LHCN-M2 (cell line): Measurements from ENCODE around the gene MDGA2. TPM values are rescaled to one million over a fixed set of nuclear protein-coding genes. Genes with fewer than 3 reads are reported as not detected.

Experiments
- DNase-seq: peaks from one replicate; pipeline ENCODE4 v3.0.0-alpha.2; 2012; ENCODE audit warnings: low read depth
- total RNA-seq: library from RNA; depleted of rRNA; stranded (reverse); fragments of >200 nt; gene quantifications from 2 replicates; pipeline ENCODE4 v1.2.3, GENCODE V29; 2014

Gene MDGA2
- total RNA-seq, 1 experiment from 2014 or later, result not detected

DNA sequence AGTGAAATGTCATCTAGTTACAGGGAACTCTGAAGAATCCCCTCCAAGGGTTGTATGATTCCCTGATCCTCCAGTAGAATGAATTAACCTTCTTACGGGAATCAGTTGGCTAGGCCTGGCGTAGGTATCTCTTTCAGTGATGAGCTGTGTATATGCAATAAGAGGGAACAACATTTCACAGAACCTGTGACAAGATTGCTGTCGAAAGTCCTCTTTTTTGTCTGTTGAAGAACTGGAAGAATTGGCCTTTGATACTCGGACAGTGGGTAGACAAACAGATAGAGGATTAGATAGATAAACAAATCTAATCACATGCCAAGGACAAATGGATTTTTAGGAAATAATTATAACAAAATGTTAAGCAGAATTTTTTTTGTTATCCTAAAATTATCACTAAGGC, 184.6 kb downstream of the MDGA2 start:
- DNase-seq, result no peak

- no peak for DNase-seq
Observed at GRCh38 chr14:47490353-47490752, 185.1 kb downstream of the MDGA2 start.

DNA sequence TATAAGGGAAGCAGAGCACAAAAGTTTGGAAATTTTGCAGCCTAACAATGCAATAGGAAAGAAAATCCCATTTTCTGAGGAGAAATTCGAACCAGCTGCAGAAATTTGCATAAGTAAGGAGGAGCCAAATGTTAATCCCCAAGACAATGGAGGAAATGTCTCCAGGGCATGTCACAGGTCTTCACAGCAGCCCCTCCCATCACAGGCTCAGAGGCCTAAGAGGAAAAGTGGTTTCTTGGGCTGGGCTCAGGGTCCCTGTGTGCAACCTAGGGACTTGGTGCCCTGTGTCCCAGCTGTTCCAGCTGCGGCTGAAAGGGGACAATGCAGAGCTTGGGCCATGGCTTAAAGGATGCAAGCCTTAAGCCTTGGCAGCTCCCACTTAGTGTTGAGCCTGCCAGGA, 190.0 kb downstream of the MDGA2 start:
- DNase-seq, result no peak

- no peak for DNase-seq
Observed at GRCh38 chr14:47483449-47483848, 192.0 kb downstream of the MDGA2 start.

- no peak for DNase-seq
Observed at GRCh38 chr14:47471075-47471474, 204.3 kb downstream of the MDGA2 start.

DNA sequence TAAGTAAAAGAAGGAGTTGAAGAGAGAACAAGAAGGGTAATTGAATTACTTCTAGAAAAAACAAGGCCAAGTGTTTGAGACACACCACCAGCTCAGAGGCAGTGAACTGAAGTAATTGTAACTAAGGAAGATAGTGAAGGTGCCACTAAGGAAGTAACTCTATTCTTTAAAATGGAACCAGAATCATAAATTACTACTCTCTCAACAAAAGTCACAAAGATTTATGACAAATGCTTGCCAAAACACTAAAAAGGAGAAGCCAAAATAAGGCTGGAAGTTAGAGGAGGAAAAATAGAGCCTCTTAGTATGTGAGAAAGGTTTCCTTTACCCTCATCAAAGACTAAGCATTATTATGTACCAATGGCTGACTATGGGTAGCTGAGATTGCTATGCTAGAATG, 208.5 kb downstream of the MDGA2 start:
- DNase-seq, result no peak

DNA sequence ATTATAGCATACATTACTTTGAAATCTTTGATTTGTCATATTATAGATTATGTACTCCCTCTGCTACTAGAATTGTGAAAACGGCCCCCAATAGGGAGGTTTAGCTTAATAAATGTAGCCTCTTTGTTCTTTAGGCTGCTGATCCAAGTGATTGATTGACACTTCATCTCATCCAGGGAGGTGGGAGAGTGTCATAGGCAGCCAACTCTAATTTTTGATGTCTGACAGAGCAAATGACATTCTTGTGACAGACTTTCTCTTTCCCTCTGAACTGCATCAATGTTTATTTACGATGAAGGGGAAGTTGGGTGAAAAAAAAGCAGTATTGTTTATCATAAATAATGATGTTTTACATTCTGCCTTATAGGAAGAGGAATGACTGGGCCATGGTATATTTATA, 221.4 kb downstream of the MDGA2 start:
- no peak for DNase-seq

DNA sequence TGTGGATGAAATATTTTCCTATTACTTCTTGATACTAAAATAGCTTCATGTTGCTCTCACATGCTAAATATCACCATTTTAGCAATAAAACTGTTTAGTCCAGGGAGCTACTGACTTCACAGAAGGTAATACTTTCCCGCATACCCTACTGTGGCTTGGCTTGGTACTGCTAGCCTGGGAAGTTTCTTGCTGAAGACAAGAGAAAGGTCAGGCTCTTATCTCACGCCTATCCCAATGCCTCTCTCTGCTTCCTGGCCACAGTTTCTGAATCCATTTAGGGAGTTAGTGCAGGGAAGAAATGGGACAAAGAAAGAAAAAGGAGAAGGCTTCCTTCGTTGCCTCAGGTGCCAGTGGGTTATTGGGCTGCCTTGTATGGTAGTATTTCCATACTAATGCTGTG, 228.3 kb downstream of the MDGA2 start:
- DNase-seq, result no peak

DNA sequence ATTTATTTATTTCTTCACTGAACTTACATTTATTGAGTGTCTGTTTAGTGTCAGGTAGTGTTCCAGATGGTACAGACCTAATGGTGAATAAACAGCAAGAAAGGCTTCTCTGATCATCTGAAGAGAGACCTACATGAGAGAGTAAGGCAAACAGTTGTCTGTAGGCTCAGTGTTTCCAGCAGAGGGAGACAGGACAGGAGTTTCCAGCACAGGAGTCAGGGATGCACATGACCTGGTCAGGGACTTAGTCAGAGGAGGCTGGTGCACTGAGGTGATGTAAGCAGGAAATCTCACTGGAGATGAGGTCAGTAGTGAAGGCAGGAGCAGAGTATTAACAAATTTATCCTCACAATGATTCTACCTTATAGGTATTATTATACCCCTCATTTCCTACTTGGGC, 233.2 kb downstream of the MDGA2 start:
- no peak for DNase-seq

DNA sequence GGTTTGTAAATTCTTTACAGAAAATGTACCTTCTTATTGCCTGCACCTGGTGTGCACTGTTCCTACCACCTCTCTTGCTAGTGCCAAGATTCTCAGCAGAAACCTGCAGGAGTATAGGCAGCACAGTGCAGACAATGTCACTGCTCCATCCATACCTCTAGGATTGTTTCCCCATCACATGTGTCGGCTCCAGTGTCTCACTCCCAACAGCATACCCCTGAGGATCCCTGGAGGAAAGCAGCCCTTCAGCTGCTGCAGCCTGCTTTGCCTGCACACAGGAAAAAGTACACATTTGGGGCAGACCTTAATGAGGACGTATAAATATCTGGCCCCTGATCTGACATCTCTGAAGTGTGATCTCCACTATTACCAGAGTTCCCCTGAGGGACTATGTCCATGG, 235.5 kb downstream of the MDGA2 start:
- no peak for DNase-seq

GRCh38 chr14:47438650-47439140, 236.7 kb downstream of the MDGA2 start:
- DNase-seq, result no peak

GRCh38 chr14:47435331-47435965, 240.0 kb downstream of the MDGA2 start:
- DNase-seq, result no peak

- DNase-seq, result no peak
Observed at GRCh38 chr14:47427629-47428028, 247.8 kb downstream of the MDGA2 start.

DNA sequence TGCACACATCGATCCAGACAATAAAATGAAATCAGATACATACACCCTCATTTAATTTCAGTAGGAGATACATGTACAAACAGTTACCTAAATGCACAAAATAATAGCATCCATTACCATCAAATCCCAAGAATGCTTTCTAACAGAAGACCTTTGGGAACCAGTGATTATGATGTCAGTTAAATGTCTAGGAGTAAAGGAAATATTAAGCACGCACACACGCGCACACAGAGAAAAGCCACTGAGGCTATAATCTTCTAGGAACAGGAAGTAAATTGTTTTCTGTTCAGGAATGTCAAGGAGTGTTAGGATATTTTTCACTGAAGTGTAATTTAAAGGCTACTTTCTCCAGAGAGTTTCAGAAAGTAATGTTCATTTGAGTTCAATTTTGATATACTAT, 250.1 kb downstream of the MDGA2 start:
- no peak for DNase-seq

DNA sequence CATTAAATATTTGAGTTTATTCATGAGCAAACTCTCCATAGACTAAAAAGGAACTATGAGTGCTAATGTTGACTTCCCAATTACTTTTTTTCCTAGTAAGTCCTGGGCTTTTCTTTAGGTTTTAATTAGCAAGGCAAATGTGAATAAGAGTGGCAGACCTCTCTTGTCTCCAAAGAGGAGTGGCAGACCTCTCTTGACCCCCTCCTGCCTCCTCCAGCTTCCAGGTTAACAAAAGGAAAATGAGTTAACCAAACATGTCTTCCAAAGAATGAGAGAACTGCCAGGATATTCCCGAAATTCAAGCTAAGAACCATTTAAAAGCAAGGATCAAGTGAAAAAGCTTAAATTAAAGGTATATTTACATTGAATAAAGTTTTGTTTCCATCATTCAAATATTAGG, 253.2 kb downstream of the MDGA2 start:
- DNase-seq, result no peak

DNA sequence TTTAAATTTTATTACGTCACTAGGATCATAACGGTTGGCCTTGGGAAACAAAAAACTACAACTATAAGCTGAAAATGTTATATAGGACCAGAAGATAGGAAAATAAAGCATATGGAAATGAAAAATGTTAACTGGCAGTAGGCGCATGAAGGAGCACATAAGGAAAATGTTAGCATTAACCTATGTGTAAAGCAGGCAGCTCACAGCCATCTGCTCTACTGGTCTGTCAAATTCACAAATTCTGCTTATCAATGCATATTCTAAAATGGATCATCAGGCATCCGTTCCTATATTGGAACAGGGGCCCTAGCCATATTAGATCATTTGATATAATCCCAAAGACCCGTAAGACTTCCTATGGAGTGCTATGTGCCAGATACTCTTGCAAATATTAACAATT, 263.9 kb downstream of the MDGA2 start:
- DNase-seq, result no peak

DNA sequence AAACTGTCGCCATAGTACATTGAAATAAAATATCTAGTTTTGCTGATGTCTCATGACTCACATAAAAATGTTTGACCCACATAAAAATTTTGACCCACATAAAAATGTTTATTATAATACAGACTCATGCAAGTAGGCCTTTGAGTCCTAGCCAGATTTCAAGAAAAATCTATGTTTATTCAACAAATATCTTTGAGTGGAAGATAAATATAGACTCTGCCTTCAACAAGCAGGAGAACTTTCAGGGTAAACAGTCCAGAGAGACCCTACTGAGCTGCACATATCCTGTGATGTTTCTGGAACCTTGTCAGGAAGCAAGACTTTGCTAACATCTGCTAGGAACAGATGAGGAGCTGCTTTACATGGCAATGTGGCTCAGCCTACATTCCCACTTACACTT, 283.1 kb downstream of the MDGA2 start:
- no peak for DNase-seq

DNA sequence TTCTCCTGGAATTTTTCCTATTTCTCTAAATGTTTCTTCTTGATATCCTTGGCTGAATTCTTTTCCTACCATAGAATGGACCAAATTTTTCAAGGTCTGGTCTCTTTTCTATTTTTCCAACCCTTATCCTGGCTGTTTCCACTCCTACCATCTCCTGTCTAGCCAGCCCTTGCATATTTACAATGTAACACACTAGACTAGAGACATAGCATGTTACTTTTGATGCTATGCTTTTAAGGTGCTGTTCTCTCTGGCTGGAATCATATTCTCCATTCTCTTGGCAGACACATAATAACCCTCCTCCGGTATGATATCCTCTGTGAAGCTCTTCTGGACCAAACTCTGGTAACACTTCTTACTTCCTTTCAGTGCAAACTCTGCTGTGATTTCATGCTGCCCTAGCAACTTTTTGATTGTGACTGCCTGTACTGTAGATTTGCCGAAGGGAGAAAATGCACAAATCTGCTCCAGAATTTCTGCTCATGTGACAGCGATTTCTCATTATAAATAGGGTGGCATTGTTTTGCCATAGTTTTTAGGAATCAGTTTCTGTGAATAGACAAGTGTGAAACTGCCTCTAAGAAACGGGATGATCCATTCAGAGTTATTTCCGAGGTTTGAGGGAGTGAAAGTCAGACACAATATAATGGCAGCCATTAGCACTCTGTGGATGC, 284.4 kb downstream of the MDGA2 start:
- DNase-seq, result no peak

DNA sequence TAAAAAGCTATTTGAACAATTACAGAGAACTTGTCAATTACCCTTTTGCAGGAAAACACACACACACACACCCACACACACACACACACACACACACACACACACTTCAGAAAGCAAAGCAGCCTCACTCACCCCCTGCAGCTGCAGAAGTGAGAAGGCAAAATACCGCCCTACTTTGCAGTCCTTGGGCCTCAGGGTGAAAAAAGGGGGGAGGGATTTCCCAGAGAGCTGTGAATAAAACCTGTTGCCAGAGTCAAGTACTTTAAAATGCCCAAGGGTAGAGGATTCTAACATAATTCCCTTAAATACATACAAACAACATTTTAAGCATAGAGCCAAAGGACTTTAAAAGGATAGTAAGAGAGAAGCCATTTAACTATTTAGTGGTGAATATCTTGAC, 285.9 kb downstream of the MDGA2 start:
- DNase-seq, result no peak

- DNase-seq, result no peak
Observed at GRCh38 chr14:47366006-47366405, 309.4 kb downstream of the MDGA2 start.

GRCh38 chr14:47365233-47365632, 310.2 kb downstream of the MDGA2 start:
- DNase-seq, result no peak

- no peak for DNase-seq
Observed at GRCh38 chr14:47353186-47353585, 322.2 kb downstream of the MDGA2 start.

GRCh38 chr14:47346849-47347248, 328.6 kb downstream of the MDGA2 start:
- DNase-seq, result no peak

GRCh38 chr14:47345016-47345415, 330.4 kb downstream of the MDGA2 start:
- no peak for DNase-seq
